GM18951 (cell line): ENCODE data around the gene FAM24B.

Experiments used
- POLR2A ChIP-seq: IDR thresholded peaks from 4 replicates; pipeline ENCODE4 v1.6.1; 2011; ENCODE audit warnings: mild to moderate bottlenecking; ENCODE audit not compliant: insufficient read length, insufficient read depth; ENCODE audit errors: extremely low read depth
- in situ Hi-C: fragments of 300-500 bp; cut with MboI; formaldehyde crosslinking; loops from one replicate; pipeline ENCODE4 v1.12.0; 2022; ENCODE audit warnings: low sequenced_read_pairs, mixed read lengths, inconsistent platforms; ENCODE audit not compliant: unreplicated experiment

The FAM24B gene

GRCh38 chr10:122849900-122850605 is 29.3 kb downstream of the FAM24B start:
- in situ Hi-C loops: no loop called here

GRCh38 chr10:122849090-122849489 is 30.3 kb downstream of the FAM24B start:
- in situ Hi-C loops: no loop called here

More at GRCh38 chr10:122849900-122850605, 29.3 kb downstream of the FAM24B start:
- no peak for TF ChIP-seq POLR2A

GRCh38 chr10:122847782-122848604 is 31.4 kb downstream of the FAM24B start:
- TF ChIP-seq POLR2A: no peak
- in situ Hi-C loops: no loop called here

More at GRCh38 chr10:122849090-122849489, 30.3 kb downstream of the FAM24B start:
- TF ChIP-seq POLR2A: no peak

GRCh38 chr10:122845783-122846332 is 33.5 kb downstream of the FAM24B start, which contains the start of gene CUZD1:
TSS of gene CUZD1 (minus strand) at chr10:122845857. CDS start at chr10:122845843, 14 bp downstream.
- TF ChIP-seq POLR2A: no peak
- in situ Hi-C loops: no loop called here

GRCh38 chr10:122844146-122844545 is 35.2 kb downstream of the FAM24B start:
- in situ Hi-C loops: no loop called here
- no peak for TF ChIP-seq POLR2A

- in situ Hi-C loops: no loop called here
Observed at GRCh38 chr10:122841569-122841968, 37.8 kb downstream of the FAM24B start.

GRCh38 chr10:122839505-122839904 is 39.9 kb downstream of the FAM24B start:
- TF ChIP-seq POLR2A: no peak
- in situ Hi-C loops: no loop called here

More at GRCh38 chr10:122841569-122841968, 37.8 kb downstream of the FAM24B start:
- TF ChIP-seq POLR2A: no peak

- in situ Hi-C loops: no loop called here
- no peak for TF ChIP-seq POLR2A
Observed at GRCh38 chr10:122838880-122839279, 40.5 kb downstream of the FAM24B start.

GRCh38 chr10:122835908-122836307 is 43.5 kb downstream of the FAM24B start:
- in situ Hi-C loops: no loop called here
- no peak for TF ChIP-seq POLR2A

GRCh38 chr10:122830965-122831353 is 48.4 kb downstream of the FAM24B start:
- in situ Hi-C loops: no loop called here
- TF ChIP-seq POLR2A: no peak

- TF ChIP-seq POLR2A: no peak
- in situ Hi-C loops: no loop called here
Observed at GRCh38 chr10:122830273-122830964, 49.0 kb downstream of the FAM24B start.

- in situ Hi-C loops: no loop called here
- TF ChIP-seq POLR2A: no peak
Observed at GRCh38 chr10:122829454-122829853, 49.9 kb downstream of the FAM24B start.
